Pons (tissue), 1 donor: ENCODE results near the gene NUBP2.

ENCODE experiments used
- DNase-seq: peaks from one replicate; pipeline ENCODE4 v3.0.0-alpha.2; 2016; ENCODE audit warnings: low spot score

The NUBP2 gene

DNA sequence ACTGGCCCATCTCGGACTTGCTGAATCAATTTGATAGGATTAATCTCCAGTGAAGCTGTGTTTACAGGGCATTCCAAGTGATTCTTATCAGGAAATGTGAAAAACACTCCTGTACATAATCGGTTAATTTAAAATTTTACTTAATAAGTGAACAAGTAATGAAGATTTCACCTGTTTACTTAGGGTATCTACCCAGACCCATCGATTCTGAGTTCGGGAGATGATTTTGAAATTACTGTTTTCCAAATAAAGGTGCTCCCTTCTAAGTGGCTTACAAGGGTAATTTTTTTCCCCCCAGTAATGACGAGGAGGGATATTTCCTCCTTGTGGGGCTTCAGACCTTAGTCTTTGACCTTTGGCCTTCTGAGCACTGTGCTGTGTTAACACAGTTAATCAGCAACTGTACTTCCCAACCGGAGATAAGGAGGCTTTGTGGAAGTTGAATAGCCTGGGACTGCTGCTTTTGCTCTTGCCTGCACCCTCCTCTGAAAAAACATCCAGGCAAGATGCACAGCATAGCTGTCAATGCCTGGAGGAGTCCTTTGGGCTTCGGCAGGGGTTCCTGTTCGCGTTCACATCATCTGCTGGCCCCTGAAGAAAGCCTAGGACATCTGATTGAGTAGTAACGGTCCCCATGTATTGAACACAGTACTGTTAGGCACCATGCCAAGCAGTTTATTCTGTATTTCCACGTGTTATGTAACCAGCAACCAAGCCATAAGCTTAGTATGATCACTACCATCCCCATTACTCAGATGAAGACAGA, 46.1 kb downstream of the NUBP2 start:
- DNase-seq = no peak

DNA sequence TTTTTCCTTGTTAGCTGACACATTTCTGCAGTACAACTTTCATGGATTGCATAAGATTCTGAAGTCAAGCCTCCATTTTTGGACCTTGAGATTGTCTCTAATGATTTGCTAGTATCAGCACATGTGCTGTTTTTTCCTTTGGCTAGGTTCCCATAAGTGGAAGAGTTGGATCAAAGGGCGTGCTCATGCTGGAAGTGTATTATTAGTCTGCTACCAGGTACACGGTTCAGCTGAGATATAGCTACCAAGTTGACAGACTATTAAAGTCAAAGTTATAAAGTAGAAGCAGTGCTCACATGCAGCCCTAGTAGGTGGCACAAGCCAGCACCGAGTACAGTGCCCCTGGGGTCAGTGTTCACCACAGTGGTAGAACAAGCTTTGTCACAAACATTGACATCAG, 47.5 kb downstream of the NUBP2 start:
- no peak for DNase-seq

DNA sequence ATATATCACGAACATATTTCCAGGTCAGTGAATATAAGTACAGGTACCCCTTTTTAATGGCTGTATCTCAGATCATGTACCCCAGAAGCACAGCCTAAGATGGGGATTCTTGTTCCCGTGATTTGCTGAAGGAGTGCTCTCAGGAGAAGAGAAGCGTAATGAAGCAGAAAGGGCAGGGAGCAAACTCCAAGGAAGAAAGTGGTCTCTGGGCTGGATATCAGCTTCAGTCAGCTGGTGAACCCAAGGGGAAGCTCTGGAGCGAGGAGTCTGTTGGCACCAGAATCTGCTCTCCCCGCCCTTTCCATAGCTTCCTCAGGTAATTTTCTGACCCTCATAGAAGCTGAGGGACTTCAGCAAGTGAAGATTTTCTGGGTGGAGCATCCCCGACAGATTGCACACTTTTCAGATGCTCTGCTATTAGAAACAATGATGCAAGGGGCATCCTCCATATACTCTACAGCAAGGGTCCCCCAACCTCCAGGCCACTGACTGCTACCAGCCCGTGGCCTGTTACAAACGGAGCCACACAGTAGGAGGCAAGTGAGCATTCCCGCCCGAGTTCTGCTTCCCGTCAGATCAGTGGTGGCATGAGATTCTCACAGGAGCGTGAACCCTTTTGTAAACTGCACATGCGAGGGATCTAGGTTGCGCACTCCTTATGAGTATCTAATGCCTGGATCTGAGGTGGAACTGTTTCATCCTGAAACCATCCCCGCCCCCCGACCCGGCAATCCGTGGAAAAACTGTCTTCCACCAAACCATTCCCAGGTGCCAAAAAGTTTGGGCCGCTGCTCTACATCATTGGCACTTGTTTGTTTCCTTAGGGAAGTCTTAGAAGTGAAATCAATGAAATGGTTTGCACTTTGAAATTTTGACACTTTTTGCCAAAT, 48.7 kb downstream of the NUBP2 start:
- no peak for DNase-seq

DNA sequence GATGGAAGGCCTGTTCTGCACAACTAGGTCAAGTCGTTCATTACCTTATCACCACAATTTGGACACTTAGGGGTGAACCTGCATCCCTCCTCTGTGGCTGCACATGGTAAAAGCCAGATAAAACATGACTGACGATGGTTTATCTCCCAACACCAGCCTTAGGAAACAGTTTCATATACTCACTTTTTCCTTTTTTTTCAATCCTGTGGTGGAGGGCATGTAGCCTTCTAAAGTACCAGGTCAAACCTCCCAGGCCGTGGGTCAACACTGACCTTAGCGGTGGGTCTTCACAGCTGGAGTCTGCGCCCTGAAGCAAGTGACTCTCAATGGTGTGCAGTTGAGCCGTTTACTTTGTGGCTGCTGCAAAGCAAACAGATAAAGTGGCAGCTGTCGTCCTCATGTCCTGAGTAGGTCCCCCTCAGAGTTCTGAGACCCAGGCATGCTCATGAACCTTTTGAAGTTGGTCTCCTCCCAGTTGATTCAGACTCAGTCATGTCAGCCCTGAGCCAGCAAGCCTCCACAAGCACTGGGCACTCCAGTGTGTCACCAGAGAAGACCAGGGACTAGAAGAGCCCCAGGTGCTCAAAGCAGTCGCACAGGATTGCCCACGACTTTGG, 50.2 kb downstream of the NUBP2 start:
- no peak for DNase-seq

DNA sequence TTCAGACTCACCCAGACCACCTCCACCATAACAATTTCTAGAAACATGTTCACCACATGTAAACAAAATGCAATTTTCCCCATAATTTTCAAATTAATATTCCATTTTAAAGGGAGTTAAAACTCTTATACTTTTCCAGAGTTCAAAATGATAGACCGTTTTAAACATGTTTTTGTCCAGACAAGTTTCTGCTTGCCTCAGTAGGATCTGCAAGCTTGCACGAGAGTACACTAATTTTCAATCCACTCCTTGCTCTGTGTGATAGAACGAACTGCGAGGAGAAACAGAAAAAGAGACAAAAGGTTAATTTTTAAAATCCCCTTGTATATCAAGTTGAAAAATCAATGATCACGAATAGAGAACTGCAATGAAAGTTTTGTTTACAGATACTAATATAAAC, 51.3 kb downstream of the NUBP2 start:
- DNase-seq = no peak
